ENCODE data around the gene TP53TG3. TPM values are rescaled to one million over a fixed set of nuclear protein-coding genes. Genes with fewer than 3 reads are reported as not detected.

The TP53TG3 gene
- 0.49 to 1.1 TPM (median 0.86 TPM) in 5 replicates for total RNA-seq (2022; extraction: Qiagen RNA extraction)

GRCh38 chr16:32676065-32676464 is at the start of gene TP53TG3:
Gene TP53TG3 (minus strand): TSS chr16:32676165. CDS start chr16:32676097, 68 bp downstream.

Measured in A549 treated with AZD2906 at 1 μM for 4 hours (cell line).